ENCODE data around the gene TSEN34. TPM values are rescaled to one million over a fixed set of nuclear protein-coding genes. Genes with fewer than 3 reads are reported as not detected.

Gene TSEN34
- total RNA-seq, 4 donors from 2014 or later = 49.4 to 103 (median 86.8) TPM

GRCh38 chr19:54160182-54160811 lies 30.8 kb upstream of the TSEN34 start:
- intact Hi-C loops (cut with DNase I) = no loop called here
- TF ChIP-seq EP300 (IDR thresholded peaks at IDR 0.05) (no peak), POLR2AphosphoS5 (IDR thresholded peaks at IDR 0.05) (no peak), POLR2A (IDR thresholded peaks at IDR 0.05; ENCODE audit: low read depth) (no peak)
- TF ChIP-seq, protein P1, sequence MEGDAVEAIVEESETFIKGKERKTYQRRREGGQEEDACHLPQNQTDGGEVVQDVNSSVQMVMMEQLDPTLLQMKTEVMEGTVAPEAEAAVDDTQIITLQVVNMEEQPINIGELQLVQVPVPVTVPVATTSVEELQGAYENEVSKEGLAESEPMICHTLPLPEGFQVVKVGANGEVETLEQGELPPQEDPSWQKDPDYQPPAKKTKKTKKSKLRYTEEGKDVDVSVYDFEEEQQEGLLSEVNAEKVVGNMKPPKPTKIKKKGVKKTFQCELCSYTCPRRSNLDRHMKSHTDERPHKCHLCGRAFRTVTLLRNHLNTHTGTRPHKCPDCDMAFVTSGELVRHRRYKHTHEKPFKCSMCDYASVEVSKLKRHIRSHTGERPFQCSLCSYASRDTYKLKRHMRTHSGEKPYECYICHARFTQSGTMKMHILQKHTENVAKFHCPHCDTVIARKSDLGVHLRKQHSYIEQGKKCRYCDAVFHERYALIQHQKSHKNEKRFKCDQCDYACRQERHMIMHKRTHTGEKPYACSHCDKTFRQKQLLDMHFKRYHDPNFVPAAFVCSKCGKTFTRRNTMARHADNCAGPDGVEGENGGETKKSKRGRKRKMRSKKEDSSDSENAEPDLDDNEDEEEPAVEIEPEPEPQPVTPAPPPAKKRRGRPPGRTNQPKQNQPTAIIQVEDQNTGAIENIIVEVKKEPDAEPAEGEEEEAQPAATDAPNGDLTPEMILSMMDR (IDR thresholded peaks at IDR 0.05) = no peak
- Histone ChIP-seq H3K4me1 (peaks cover 45 to 64% (median 58%) of the 10 kb centered on the region in 4 donors), H3K27ac (replicated peaks in 1 of 4) (peak overlapping the region; percentile 92 to 99 (median 95)), H3K36me3 (peaks cover 28 to 31% (median 30%) of the 10 kb centered on the region in 4 donors), H3K9me3 (no peaks in the 10 kb centered on the region), H3K27me3 (peaks cover 0 to 11% (median 5%) of the 10 kb centered on the region in 4 donors), H3K4me3 (peak overlapping the region; percentile 63 to 93 (median 69))
- DNase-seq (ENCODE audit: extremely low spot score) = no peak
- 3% methylated on average over 22 of the region's 28 CpGs for WGBS

DNA sequence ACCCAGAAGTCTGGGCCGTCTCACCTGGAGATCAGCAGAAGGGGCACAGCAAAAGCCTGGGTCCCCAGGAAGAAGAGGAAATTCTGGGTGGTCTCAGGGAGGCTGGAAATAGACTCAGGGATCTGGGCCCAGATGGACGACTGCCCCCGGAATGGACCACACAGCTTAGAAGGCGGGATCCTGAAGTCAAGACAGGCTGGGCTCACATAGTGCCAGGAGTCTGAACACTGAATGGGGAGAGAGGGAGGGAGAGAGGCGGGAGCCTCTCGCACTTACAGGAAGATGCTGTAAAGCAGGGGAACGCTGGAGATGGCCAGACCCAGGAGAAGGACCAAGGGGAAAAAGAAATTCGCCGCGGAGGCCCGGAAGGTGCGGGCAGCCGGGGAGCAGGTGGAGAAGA lies 30.3 kb upstream of the TSEN34 start:
- intact Hi-C loops (cut with DNase I) = no loop called here
- peaks cover 0 to 15% (median 7%) of the 10 kb centered on the region in 4 donors for H3K27me3 ChIP-seq
- WGBS = 34% methylated on average over 13 of the region's 13 CpGs
- peaks cover 45 to 64% (median 58%) of the 10 kb centered on the region in 4 donors for H3K4me1 ChIP-seq
- H3K27ac ChIP-seq (replicated peaks in 1 of 4) = peak overlapping the region; percentile 92 to 99 (median 95)
- peak overlapping the region; percentile 63 to 93 (median 69) for H3K4me3 ChIP-seq
- peaks cover 22 to 26% (median 24%) of the 10 kb centered on the region in 4 donors for H3K36me3 ChIP-seq
- TF ChIP-seq, protein P1 (IDR thresholded peaks at IDR 0.05) = no peak
- TF ChIP-seq POLR2A (IDR thresholded peaks at IDR 0.05; ENCODE audit: low read depth) (no peak), POLR2AphosphoS5 (IDR thresholded peaks at IDR 0.05) (no peak), EP300 (IDR thresholded peaks at IDR 0.05) (no peak)
- no peaks in the 10 kb centered on the region for H3K9me3 ChIP-seq
- DNase-seq (ENCODE audit: extremely low spot score) = no peak

DNA sequence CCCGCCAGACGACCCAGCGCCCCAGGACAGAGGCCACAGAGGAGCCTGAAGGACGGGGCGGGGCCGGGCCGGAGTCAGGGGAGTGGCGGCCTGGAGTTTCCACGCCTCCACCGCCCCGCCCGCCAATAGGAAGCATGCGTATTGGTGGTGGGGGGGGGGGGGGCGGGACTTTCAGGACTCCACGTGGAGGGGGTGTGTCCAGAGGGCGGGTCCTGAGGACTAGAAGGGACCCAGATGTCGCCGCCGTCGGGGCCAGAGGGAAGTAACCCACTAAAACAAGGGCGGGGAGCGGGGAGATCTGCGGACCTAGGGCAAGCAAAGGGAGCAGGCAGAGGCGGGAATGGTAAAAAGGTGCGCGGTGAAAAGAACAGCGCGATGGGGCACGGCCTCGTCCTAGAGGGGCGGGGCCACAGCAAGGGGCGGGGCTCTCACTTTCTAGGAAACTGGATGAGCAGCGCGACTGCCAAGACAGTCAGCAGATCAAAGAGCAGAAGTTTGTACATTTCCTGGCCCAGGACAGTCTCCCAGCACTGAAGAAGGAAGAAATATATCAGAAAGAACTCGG lies 28.8 kb upstream of the TSEN34 start:
- Histone ChIP-seq H3K36me3 (peaks cover 8 to 11% (median 9%) of the 10 kb centered on the region in 4 donors), H3K27ac (replicated peaks in 1 of 4) (peak overlapping the region in 3 of 4 donors; percentile 92 to 97 (median 93)), H3K27me3 (peaks cover 0 to 28% (median 7%) of the 10 kb centered on the region in 4 donors), H3K4me3 (peak overlapping the region; percentile 46 to 66 (median 51)), H3K4me1 (peaks cover 45 to 64% (median 58%) of the 10 kb centered on the region in 4 donors), H3K9me3 (no peaks in the 10 kb centered on the region)
- WGBS = 5% methylated on average over 32 of the region's 35 CpGs
- intact Hi-C loops (cut with DNase I) = no loop called here
- TF ChIP-seq, protein P1 (IDR thresholded peaks at IDR 0.05) = no peak
- no peak for TF ChIP-seq POLR2AphosphoS5 (IDR thresholded peaks at IDR 0.05)
- no peak for TF ChIP-seq EP300 (IDR thresholded peaks at IDR 0.05)
- no peak for TF ChIP-seq POLR2A (IDR thresholded peaks at IDR 0.05; ENCODE audit: low read depth)
- DNase-seq (ENCODE audit: extremely low spot score) = peak; percentile 97

- H3K9me3 ChIP-seq = no peaks in the 10 kb centered on the region
- TF ChIP-seq POLR2AphosphoS5 (IDR thresholded peaks at IDR 0.05) = no peak
- peak overlapping the region in 3 of 4 donors; percentile 92 to 97 (median 93) for H3K27ac ChIP-seq (replicated peaks in 1 of 4)
- 71% methylated on average over 14 of the region's 14 CpGs for WGBS
- intact Hi-C loops (cut with DNase I) = no loop called here
- H3K36me3 ChIP-seq = peaks cover 3 to 5% (median 4%) of the 10 kb centered on the region in 4 donors
- no peak for DNase-seq (ENCODE audit: extremely low spot score)
- peak overlapping the region; percentile 46 to 66 (median 51) for H3K4me3 ChIP-seq
- H3K27me3 ChIP-seq = peaks cover 0 to 33% (median 7%) of the 10 kb centered on the region in 4 donors
- peaks cover 45 to 60% (median 56%) of the 10 kb centered on the region in 4 donors for H3K4me1 ChIP-seq
Measured at GRCh38 chr19:54162884-54163283, 28.2 kb upstream of the TSEN34 start.

GRCh38 chr19:54164369-54165068 lies 26.6 kb upstream of the TSEN34 start:
- 14% methylated on average over 18 of the region's 37 CpGs for WGBS
- Histone ChIP-seq H3K27ac (replicated peaks in 1 of 4) (no peak overlapping the region), H3K27me3 (peaks cover 0 to 39% (median 7%) of the 10 kb centered on the region in 4 donors), H3K36me3 (no peaks in the 10 kb centered on the region), H3K9me3 (no peaks in the 10 kb centered on the region), H3K4me1 (peaks cover 39 to 53% (median 49%) of the 10 kb centered on the region in 4 donors), H3K4me3 (peak overlapping the region in 2 of 4 donors; percentile 16 to 39)
- intact Hi-C loops (cut with DNase I) = loop anchor here (5.0 kb wide), 1 partner anchor 38 kb away; the partner anchor contains the start of gene RPS9
- no peak for TF ChIP-seq POLR2AphosphoS5 (IDR thresholded peaks at IDR 0.05)
- no peak for TF ChIP-seq EP300 (IDR thresholded peaks at IDR 0.05)
- no peak for DNase-seq (ENCODE audit: extremely low spot score)
